ENCODE data around the gene ARL15. TPM values are rescaled to one million over a fixed set of nuclear protein-coding genes. Genes with fewer than 3 reads are reported as not detected.

The ARL15 gene
- total RNA-seq, 1 donor from 2014 or later = 74.4 TPM

- intact Hi-C loops (cut with DNase I) = no loop called here
- TF ChIP-seq POLR2AphosphoS5 (IDR thresholded peaks at IDR 0.05; ENCODE audit: insufficient read depth in 1 of 2, low read depth in 1 of 2) = no peak
- no peak for TF ChIP-seq POLR2A (IDR thresholded peaks at IDR 0.05)
- TF ChIP-seq CTCF (IDR thresholded peaks at IDR 0.05) = no peak
- Histone ChIP-seq H3K4me1 (no peaks in the 10 kb centered on the region), H3K4me3 (no peak overlapping the region), H3K27ac (no peak overlapping the region), H3K27me3 (no peaks in the 10 kb centered on the region), H3K36me3 (no peaks in the 10 kb centered on the region), H3K9me3 (no peaks in the 10 kb centered on the region)
- no peak for DNase-seq (ENCODE audit: extremely low spot score in 2 of 2)
These were observed 336.4 kb downstream of the ARL15 start for GRCh38 chr5:53974021-53974420.

GRCh38 chr5:53972314-53972713 lies 338.1 kb downstream of the ARL15 start:
- Histone ChIP-seq H3K4me1 (no peaks in the 10 kb centered on the region), H3K27ac (no peak overlapping the region), H3K36me3 (no peaks in the 10 kb centered on the region), H3K9me3 (no peaks in the 10 kb centered on the region), H3K4me3 (no peak overlapping the region), H3K27me3 (no peaks in the 10 kb centered on the region)
- no peak for DNase-seq (ENCODE audit: extremely low spot score in 2 of 2)
- TF ChIP-seq CTCF (IDR thresholded peaks at IDR 0.05) (no peak), POLR2AphosphoS5 (IDR thresholded peaks at IDR 0.05; ENCODE audit: insufficient read depth in 1 of 2, low read depth in 1 of 2) (no peak), POLR2A (IDR thresholded peaks at IDR 0.05) (no peak)
- intact Hi-C loops (cut with DNase I) = no loop called here

- H3K4me3 ChIP-seq = no peak overlapping the region
- H3K27me3 ChIP-seq = no peaks in the 10 kb centered on the region
- intact Hi-C loops (cut with DNase I) = no loop called here
- no peaks in the 10 kb centered on the region for H3K9me3 ChIP-seq
- H3K36me3 ChIP-seq = no peaks in the 10 kb centered on the region
- no peak overlapping the region for H3K27ac ChIP-seq
- no peak for DNase-seq (ENCODE audit: extremely low spot score in 2 of 2)
- no peaks in the 10 kb centered on the region for H3K4me1 ChIP-seq
- TF ChIP-seq POLR2A (IDR thresholded peaks at IDR 0.05) (no peak), CTCF (IDR thresholded peaks at IDR 0.05) (no peak), POLR2AphosphoS5 (IDR thresholded peaks at IDR 0.05; ENCODE audit: insufficient read depth in 1 of 2, low read depth in 1 of 2) (no peak)
These were observed 338.8 kb downstream of the ARL15 start for GRCh38 chr5:53971551-53971950.

- intact Hi-C loops (cut with DNase I) = no loop called here
These were observed 339.2 kb downstream of the ARL15 start for GRCh38 chr5:53971131-53971530.

GRCh38 chr5:53970475-53970874 lies 339.9 kb downstream of the ARL15 start:
- Histone ChIP-seq H3K27me3 (no peaks in the 10 kb centered on the region), H3K27ac (no peak overlapping the region), H3K9me3 (no peaks in the 10 kb centered on the region), H3K4me3 (no peak overlapping the region), H3K36me3 (no peaks in the 10 kb centered on the region), H3K4me1 (no peaks in the 10 kb centered on the region)
- no peak for TF ChIP-seq POLR2AphosphoS5 (IDR thresholded peaks at IDR 0.05; ENCODE audit: insufficient read depth in 1 of 2, low read depth in 1 of 2)
- TF ChIP-seq CTCF (IDR thresholded peaks at IDR 0.05) = no peak
- TF ChIP-seq POLR2A (IDR thresholded peaks at IDR 0.05) = no peak
- intact Hi-C loops (cut with DNase I) = no loop called here
- no peak for DNase-seq (ENCODE audit: extremely low spot score in 2 of 2)

More at GRCh38 chr5:53971131-53971530, 339.2 kb downstream of the ARL15 start:
- no peaks in the 10 kb centered on the region for H3K9me3 ChIP-seq
- TF ChIP-seq POLR2A (IDR thresholded peaks at IDR 0.05) = no peak
- TF ChIP-seq CTCF (IDR thresholded peaks at IDR 0.05) = no peak
- TF ChIP-seq POLR2AphosphoS5 (IDR thresholded peaks at IDR 0.05; ENCODE audit: insufficient read depth in 1 of 2, low read depth in 1 of 2) = no peak
- H3K4me1 ChIP-seq = no peaks in the 10 kb centered on the region
- H3K27me3 ChIP-seq = no peaks in the 10 kb centered on the region
- H3K4me3 ChIP-seq = no peak overlapping the region
- no peak for DNase-seq (ENCODE audit: extremely low spot score in 2 of 2)
- H3K36me3 ChIP-seq = no peaks in the 10 kb centered on the region
- no peak overlapping the region for H3K27ac ChIP-seq

All from vagina (tissue), 2 donors.